Fibroblast of lung (primary cell): ENCODE data around the gene SERPINB10.

Experiments used
- CTCF ChIP-seq, 2 donors: IDR thresholded peaks in 1 of 2; conservative IDR thresholded peaks in 1 of 2; 1 replicate in 1 of 2; 2 replicates in 1 of 2; pipeline ENCODE4 v1.5.1; 2011 to 2012; ENCODE audit warnings: low read length in 2 of 2, control low read depth in 1 of 2, inconsistent platforms in 1 of 2, low read depth in 1 of 2, mild to moderate bottlenecking in 1 of 2
- EZH2 ChIP-seq: IDR thresholded peaks from 2 replicates; pipeline ENCODE4 v1.5.1; 2012; ENCODE audit warnings: low read length, control low read depth, mild to moderate bottlenecking; ENCODE audit errors: missing control alignments

- TF ChIP-seq CTCF (conservative IDR thresholded peaks at IDR 0.05 in 1 of 2, IDR thresholded peaks at IDR 0.05 in 1 of 2; ENCODE audit: low read depth in 1 of 2, low read length in 2 of 2) = no peak
- no peak for TF ChIP-seq EZH2
Measured at GRCh38 chr18:63869851-63870250, 37.9 kb upstream of the SERPINB10 start.
